HG02870 (cell line): ENCODE measurements around the gene LRP2.
"Not testable (repeated sequence)": the region's sequence is repeated elsewhere in the genome, so short reads cannot be mapped to it uniquely, and the experiment has no call there.

Experiments used
- ATAC-seq: cut with Tn5 transposase; IDR thresholded peaks from one replicate; pipeline ENCODE4 v1.9.1; 2021; ENCODE audit warnings: mild to moderate bottlenecking, moderate library complexity; ENCODE audit not compliant: unreplicated experiment

Gene LRP2

GRCh38 chr2:169301596-169302335, 60.6 kb downstream of the LRP2 start:
- no peak for ATAC-seq

GRCh38 chr2:169300636-169301530, 61.5 kb downstream of the LRP2 start:
- no peak for ATAC-seq

DNA sequence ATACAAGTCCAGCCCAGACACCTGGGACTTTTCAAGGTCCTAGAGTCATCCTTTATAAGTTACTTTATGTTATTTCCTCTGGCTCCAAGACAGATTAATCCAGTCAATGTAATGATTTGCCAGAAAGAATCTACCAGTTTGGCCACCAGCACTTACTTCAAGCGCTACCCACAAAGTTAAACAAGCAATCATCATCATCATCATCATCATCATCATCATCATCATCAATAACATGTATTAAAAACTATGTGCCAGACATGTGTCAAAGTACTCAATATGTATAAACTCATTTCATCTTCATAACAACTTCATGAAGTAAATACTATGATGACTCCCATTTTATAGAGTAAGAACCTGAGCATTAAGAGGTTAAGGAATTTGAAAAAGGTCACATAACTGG, 64.3 kb downstream of the LRP2 start:
- no peak for ATAC-seq

DNA sequence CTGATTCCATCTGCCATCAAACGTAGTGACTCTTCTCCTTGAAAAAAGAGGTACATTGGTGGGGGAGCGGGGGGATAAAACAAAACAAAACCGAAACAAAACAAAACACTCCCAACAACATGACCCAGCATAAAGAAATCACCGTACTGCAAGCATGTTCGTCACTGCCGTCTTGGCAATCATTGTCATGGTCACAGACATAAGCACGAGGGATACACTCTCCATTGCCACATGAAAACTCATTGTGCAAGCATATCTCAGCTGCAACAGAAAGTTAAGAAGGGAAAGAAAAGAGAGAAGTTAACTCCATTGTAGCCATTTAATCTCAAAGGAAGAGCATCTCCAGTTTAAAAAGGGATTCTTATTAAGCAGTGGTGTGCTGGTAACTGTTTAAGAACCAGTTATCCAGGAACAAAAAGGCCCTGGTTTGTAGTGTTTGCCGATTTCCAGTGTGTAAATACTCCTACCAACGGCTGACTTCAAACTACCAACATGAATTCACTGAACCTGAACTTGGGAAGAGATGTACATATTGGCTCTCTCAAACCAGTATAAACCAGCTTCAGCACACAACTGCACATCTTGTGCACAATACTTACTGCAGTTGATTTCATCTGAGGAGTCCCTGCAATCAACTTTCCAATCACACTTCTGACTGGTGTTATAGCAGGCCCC, 68.2 kb downstream of the LRP2 start:
- ATAC-seq, result no peak

DNA sequence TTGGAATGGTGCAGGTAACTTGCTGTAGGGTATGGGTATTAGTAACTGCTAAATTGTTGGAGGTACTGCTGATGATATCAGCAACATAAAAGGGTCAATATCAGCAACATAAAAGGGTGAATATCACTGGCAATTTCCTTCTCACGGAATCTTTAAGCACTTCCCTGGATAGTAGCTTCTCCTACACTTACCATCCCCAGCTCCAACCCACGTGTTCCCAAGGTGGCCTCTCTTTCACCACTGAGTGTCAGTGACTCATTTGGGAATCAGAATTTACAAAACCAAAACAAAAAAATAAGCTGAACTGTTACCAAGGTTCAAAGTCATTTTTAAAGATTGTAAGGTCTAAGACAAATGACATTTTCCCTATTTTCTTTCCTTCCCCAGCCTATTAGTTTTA, 70.8 kb downstream of the LRP2 start:
- ATAC-seq, result no peak

- ATAC-seq, result no peak
These were observed 71.9 kb downstream of the LRP2 start for GRCh38 chr2:169290433-169290832.

DNA sequence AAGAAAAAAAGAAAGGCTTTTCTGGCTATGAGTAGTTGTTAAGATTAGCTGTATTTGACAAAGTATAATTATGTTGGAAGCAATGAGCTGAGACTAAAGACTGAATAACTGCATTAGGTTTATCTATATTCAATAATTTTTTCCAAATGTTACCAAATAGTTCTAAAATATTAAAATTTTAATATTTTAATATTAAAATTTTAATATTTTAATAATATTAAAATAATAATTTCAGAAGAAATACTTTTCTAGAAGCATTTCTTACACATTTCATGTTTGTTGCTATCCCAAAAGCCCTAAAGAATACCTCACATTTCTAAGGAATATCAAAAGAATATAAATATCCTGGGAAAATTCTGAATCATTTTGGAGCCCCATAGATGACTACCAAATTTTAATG, 74.7 kb downstream of the LRP2 start:
- ATAC-seq, result no peak

DNA sequence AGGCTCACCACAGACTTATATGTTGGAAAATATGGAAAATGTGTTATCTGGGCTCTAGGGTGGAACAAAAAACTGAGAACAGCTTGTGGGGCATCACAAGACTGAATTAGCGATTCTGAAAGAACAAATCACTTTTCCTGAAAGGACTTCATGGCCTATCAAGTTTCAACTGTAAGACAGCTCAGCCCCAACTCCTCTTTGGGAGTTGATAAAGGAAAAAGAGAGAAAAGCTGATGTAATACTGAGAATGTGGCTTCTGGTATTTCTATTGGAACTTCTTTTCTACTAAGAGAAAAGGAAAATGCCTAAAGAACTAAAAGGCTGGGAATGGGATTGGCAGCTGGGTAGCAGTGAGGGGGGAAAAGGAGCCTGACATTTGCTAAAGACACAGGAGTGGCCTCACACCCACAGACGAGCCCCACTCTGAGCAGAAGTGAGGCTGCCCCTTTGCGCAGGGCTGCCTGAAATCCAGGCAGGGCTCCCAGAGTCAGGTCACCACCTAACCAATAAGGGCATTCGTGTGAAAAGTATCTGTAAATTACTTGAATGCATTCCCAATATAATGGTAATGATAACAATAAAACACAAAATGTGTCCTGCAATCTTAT, 75.6 kb downstream of the LRP2 start:
- no peak for ATAC-seq

- no peak for ATAC-seq
These were observed 76.7 kb downstream of the LRP2 start for GRCh38 chr2:169285531-169286235.

DNA sequence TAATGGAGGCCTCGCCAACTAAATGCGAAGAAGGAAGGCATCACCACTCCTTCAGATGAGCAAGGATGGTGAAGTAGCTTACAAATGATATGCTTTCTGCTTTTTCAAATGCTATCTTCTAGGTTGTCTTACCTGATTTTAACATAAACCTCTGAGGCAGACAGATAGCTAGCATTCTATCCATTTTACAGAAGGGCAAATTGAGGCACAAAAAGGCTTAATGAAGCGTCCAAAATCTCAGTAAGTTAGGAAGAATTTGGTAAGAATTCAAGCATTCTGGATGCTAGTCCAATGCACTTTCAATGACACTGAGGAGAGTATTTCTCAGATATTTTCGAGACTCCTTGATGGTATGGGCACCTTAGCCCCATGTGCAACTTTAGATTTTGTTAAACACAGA, 81.8 kb downstream of the LRP2 start:
- no peak for ATAC-seq

- ATAC-seq, result no peak
These were observed 86.5 kb downstream of the LRP2 start for GRCh38 chr2:169275696-169276444.

- no peak for ATAC-seq
These were observed 90.3 kb downstream of the LRP2 start for GRCh38 chr2:169272010-169272409.

- ATAC-seq, result not testable (repeated sequence)
These were observed 91.8 kb downstream of the LRP2 start for GRCh38 chr2:169270574-169270973.

- no peak for ATAC-seq
These were observed 96.7 kb downstream of the LRP2 start for GRCh38 chr2:169265591-169265990.

- ATAC-seq, result no peak
These were observed 101.3 kb downstream of the LRP2 start for GRCh38 chr2:169260846-169261642.

- no peak for ATAC-seq
These were observed 102.1 kb downstream of the LRP2 start for GRCh38 chr2:169260246-169260645.

DNA sequence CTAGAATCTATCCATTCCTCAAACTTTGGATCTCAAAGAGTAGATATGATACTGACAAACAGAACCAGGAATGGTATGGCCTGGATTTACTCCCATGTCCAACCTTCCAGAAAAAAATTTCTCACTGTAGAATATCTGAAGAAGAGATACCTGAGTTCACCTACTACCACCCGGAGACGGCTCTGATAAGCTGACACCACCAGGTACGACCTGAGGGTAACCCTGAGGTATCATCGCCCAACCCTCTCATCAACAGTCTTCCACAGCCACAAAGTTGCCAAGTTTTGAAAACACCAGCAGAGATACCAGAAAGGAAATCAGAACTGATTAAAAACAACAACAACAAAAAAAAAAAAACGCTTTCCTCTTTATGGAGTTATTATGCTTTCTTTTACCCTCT, 102.9 kb downstream of the LRP2 start:
- ATAC-seq, result no peak

DNA sequence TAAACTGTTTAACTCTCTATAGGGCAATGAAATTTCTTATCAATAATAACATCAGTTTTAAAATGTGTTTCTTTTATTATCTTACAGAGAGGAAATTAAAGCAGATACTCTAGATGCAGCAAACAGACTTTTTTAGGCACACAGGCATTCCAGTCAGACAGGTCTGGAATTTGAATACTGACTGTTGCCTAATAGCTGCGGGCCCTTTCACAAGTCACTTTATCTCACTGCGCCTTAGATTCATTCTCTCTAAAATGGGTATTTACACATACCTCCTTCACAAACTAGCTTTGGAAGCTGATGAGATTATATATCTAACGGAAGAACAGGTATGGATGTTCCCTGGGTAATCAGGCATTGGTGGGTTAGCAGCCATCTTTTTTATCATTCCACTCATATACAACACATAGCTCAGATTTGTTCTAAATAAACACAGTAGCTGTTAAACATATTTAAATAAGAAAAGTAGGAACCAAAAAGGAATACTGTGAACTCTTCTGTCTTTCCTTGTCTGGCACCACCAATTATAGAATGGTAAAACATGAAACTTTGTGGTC, 104.2 kb downstream of the LRP2 start:
- ATAC-seq, result no peak

DNA sequence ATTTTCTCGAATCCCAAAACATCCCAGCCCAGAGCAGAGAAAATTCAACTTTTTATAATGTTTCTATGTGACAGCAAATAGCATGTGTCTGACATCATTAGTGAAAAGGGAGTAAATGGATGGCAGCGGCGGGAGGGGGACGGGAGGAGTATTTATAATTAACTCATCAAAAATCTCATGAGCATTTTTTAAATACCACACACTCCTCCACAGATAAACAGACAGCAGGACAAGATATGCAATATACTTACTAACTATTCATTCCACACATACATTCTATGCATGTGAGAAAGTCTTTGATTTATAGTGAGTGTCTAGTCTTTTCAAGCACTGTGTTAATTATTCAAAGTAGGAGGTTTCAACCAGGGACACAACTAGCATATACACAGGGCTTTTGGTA, 107.6 kb downstream of the LRP2 start:
- no peak for ATAC-seq
